Stimulated activated CD4-positive, alpha-beta T cell treated with anti-CD3 and anti-CD28 coated beads, Interleukin-4, amount 100 ng/mL, for 24 hours (primary cell): Measurements from ENCODE around the gene PLEKHA5.
"Not testable (repeated sequence)": the region's sequence is repeated elsewhere in the genome, so short reads cannot be mapped to it uniquely, and the experiment has no call there.

Source experiments
- DNase-seq: peaks from one replicate; pipeline ENCODE4 v3.0.0-alpha.2; 2020

Gene PLEKHA5

DNA sequence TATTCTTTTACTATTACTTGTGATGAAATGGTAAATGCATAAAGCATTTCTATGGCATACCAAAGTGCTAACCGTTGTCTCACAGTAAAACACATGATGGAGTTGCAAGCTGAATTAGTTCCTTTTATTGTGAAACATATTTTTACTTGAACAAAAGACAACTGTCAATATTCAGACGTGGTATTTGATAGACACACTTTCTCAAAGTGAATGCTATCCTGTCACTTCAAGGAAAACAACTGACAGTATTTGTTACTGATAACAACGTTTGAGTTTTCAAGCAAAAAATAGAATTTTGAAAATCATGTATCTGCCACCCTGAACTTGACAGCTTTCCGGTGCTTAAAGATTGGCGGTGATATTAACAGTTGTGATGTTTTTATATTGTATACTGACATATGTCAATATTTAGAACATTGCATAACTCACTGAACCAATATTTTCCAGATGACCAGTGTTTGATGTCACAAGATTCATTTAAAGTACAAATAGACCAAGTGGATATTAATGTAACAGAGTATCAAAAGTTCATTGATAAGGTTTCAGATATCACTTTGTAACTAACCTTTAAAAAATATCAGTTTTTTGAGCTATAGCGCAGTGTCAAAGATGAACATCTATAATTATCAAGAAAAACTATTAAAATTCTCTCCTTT lies 156.4 kb downstream of the PLEKHA5 start:
- DNase-seq, result no peak

DNA sequence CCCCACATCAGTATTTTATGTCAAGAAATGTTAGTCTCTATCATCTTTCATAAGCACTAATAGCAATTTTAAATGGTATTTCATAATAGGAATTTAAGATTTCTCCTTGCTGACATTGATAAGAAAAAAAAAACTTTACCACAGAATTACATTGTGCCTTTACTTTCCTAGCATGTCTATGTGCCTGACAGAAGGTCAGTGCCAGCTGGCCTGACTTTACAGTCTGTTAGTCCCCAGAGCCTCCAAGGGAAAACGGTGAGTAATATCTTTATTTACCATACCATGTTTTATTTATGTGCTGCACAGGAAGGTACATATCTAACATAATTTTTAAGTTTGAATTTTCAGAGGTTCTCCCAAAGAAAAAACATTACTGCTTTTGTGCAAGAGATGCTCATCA lies 157.8 kb downstream of the PLEKHA5 start:
- DNase-seq, result no peak

DNA sequence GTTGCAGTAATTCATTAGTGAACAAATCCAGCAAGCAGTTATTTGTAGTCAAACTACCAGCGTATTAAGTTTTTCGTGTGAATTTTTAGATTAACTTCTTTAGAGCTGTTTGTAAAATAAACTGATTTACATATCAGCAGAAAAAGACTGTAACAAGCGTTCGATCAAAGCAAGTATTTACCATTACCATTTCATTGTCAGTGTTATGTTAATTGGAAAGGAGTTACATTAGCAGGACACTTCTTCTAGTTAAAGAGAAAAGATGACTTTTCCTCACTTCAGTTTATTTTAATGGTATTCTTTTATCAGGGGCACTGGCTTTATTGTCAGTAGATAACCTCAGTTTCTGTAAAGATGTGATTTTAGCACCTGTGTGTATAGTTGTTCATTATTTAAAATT lies 158.6 kb downstream of the PLEKHA5 start:
- no peak for DNase-seq

DNA sequence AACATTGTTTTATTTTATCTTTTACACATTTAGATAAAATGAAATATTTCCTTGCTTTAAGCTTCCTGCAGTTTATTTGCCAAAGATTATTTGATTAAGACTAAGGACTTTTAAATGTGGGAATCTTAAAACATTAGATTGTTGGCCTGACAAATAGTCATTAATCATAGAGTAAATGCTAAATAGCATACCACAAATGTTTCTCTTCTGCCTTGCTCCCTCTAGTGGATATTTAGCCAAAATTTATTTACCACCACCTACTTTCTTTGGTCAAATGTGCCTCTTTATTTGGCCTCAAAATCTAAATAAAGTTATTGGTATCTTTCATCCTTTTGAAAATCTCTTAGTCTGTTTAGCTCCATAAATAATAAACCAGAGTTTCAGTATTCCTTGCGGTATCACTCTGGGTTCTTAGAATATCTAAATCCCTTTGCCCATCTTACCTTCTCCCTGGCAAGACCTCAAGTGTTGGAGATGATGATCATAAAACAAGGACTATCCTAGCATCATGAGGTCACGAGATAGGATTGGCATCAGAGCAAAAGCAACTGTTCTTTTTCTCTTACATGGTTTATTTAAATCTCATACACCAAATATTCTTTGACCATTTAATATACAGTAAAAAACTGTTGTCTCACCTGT lies 159.2 kb downstream of the PLEKHA5 start:
- no peak for DNase-seq

DNA sequence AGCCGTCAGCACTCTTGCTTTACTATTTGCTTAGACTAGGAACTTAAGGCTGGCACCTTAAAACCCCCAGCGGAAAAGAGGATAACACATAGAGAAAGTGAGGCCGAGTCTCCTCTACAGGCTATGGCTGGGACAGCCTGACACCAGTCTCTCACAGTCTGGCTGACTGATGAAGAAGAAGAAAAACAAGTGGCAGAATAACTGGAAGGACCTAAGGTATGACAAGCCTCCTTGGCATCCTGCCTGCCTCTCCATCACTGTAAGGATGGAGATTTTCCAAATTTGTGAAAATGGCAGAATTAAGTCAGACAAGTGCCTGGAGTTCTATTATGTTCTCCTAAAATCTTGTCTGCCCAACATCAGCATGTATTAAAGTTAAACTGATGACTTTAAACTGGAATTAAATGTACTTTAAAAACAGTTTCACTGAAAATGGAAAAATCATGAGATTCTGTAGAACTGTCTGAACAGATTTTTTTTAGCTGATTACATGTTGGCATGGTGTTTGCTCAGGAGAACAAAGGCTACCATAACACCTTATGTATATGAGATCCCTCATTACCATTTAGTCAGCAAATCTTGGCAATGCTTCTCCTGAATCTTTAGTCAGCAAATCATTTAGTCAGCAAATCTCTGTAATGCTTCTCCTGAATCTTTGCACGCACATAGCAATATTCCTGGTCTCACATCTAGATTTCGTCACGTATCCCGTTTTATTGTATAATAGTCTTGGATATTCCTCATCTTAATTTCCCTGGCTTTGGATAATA lies 169.5 kb downstream of the PLEKHA5 start:
- DNase-seq, result no peak

DNA sequence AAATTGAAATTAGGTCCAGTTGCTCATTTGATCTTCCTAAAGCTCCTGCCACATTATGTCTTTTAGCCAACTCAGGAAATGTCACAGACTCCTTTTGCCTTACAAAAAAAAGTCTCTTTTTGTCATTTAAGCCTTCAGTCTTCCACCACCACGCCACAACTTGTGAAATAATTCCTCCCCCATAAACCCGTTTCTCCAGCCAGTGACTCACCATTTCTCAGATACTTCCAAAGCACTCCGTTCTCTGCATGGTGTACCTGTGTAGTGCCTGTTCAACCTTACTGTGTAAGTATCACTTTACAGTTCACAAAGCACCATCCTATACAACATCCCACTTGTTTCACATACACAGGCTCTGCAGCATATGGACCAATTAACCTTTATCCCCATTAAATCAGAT lies 170.2 kb downstream of the PLEKHA5 start:
- no peak for DNase-seq

DNA sequence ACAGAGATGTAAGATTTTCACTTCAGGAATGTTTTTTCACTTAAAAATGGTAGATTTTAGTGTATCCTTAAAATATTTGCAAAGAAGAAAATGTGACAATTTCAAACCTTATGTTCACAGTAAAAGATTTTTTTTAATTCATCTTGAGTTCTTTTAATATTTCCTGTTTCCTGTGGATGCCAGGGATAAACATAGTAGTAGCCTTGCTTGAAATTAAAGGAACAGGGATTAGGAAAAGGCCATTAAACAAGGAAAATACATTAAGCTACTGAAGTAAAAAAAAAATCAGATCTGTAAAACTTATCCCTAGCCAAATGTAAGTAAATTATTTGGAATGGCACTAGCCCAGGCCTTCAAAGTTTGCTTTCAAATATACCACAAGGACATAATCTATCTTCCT lies 171.7 kb downstream of the PLEKHA5 start:
- no peak for DNase-seq

DNA sequence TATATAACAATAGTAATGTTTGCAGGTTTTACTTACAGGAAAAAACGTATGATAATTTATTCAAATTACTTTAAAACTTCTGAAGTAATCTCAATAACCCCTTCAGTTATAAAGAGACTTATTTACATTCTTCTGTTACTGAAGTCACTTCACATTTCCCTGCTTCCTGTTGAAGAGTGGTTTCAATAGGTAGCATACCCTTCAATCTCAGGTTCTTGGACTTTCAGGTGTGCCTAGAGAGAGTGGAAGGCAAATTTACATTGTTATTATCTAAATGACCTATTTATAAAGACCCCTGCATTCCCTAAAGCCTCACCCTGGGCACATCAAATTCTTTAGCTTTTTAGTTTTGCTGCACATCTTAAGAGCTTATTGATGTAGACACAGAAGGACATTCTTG lies 172.2 kb downstream of the PLEKHA5 start:
- DNase-seq, result no peak

DNA sequence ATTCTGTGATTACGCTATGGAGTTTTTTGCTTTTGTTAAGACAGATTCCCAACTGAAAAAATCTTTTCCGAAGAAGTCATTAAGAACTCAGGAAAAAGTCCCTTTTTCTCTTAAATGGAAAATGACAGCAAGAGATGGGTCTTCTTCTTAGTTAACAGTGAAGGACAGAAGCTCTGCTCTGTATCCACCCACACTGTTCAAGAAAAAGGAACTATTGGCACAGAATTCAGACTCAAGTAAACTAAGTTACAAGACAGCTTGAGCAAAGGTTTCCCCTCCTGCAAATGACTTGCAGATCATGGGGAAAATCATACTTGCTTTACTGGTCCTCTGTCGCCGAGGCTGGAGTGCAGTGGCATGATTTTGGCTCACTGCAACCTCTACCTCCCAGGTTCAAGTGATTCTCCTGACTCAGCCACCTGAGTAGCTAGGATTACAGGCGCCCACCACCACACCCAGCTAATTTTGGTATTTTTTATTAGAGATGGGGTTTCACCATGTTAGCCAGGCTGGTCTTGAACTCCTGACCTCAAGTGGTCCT lies 172.6 kb downstream of the PLEKHA5 start:
- DNase-seq, result no peak

DNA sequence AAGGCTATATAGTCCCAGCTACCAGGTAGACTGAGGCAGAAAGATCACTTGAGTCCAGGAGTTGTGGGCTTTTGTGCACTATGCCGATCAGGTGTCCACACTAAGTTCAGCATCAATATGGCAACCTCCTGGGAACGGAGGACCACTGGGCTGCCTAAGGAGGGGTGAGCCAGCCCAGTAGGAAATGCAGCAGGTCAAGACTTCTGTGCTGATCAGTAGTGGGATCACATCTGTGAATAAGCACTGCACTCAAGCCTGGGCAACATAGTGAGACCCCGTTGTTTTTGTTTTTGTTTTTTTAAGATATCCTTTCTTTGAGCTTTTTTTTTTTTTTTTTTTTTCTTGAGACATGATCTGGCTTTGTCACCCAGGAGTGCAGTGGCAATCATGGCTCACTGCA lies 174.0 kb downstream of the PLEKHA5 start:
- no peak for DNase-seq

DNA sequence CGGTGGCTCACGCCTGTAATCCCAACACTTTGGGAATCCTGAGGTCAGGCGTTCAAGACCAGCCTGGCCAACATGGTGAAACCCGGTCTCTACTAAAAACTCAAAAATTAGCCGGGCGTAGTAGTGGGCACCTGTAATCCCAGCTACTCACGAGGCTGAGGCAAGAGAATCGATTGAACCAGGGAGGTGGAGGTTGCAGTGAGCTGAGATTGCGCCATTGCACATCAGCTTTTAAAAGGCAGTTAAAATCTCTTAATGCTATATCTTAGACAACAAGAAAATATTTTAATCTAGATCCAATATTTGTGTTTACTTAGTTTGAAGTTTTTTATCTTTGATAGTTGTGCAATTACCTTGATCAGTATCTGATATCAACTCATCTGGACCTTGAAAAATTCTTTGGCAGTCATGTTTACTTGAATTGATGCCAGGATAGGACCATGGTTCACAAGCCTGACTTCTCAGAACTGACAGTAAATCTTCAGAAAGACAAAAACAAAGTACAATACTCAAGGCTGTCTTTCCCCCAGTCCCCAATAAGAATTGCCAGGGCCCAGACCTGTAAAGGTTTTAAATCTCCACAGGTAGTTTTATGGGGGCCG lies 174.7 kb downstream of the PLEKHA5 start:
- no peak for DNase-seq

DNA sequence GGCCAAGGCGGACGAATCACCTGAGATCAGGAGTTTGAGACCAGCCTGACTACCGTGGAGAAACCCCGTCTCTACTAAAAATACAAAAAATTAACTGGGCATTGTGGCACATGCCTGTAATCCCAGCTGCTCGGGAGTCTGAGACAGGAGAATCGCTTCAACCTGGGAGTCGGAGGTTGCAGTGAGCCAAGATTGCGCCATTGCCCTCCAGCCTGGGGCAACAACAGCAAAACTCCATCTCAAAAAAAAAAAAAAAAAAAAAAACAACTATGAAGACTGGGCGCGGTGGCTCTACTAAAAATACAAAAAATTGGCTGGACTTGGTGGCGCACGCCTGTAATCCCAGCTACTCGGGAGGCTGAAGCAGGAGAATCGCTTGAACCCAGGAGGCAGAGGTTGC lies 176.1 kb downstream of the PLEKHA5 start:
- not testable (repeated sequence) for DNase-seq

DNA sequence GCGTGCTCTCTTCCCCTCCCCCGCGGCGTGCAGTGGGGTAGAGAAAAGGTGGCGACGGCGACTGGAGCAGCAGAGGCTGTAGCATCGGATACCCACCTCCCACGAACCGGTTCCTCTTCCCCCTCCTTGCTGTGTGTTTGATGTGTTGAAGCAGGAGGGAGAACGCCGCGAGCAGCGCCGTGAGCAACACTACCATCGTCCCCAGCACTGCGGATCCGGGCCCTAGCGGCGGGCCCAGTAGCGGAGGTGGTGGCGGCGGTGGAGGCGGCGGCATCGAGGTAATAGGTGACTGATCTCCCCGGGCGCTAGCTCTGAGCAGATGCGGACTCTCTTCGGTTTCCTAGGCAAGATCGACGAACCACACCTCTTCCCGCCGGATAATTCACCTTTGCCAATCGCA lies 176.8 kb downstream of the PLEKHA5 start:
- DNase-seq, result no peak

DNA sequence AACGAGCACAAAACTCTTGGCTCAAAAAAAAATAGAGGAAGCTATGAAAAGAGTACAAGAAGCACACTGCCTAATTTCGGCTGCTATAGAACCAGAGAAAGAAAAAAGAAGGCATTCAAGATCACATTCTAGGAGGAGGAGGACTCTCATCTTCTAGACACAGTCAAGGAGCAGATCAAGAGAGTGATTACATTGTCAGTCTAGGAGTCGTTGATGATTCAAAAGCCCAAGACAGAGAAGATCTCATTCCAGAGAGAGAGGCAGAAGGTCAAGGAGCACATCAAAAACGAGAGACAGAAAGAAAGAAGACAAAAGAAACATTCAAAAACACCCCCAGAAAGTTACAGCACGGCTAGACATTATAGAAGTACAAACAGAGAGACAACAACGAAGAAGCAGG lies 177.9 kb downstream of the PLEKHA5 start:
- no peak for DNase-seq

DNA sequence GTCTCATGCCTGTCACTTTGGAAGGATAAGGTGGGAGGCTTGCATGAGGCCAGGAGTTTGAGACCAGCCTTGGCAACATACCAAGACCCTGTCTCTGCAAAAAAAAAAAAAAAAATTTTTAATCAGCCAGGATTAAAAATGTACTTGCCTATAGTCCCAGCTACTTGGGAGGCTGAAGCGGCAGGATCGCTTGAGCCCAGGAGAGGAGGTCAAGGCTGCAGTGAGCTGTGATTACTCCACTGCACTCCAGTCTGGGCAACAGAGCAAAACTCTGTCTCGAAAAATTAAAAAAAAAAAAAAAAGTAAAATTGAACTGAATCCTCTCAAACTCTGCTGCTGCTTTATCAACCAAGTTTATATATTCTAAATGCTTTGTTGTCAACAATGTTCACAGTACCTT lies 181.6 kb downstream of the PLEKHA5 start:
- no peak for DNase-seq

DNA sequence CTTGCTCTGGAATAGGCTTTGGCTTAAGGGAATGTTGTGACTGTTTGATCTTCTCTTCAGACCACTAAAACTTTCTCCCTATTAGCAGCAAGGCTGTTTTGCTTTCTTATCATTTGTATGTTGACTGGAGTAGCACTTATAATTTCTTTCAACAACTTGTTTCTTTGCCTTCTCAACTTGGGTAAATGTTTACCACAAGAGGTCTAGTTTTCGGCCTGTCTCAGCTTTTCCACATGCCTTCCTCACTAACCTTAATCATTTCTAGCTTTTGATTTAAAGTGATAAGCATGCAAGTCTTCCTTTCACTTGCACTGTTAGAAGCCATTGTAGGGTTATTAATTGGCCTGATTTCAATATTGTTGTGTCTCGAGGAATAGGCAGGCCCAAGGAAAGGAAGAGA lies 183.1 kb downstream of the PLEKHA5 start:
- no peak for DNase-seq

DNA sequence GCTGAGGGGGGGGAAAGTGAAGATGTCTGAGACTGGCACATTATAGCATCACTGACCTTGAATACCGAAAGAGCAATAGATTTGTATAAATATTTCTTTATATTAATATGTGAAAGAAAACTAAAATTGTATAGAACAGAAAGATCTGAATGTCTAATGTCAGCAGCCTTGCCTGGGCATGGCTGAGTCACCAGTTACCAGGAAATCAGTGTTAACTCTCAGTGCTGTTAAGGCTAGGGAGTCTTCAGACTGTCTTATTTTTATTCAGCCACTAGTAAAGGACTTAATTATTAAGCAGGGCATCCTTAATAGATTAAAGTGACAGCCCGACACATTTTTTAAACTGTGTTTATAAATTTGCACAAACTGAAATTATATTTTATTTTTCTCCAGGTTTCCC lies 186.9 kb downstream of the PLEKHA5 start:
- no peak for DNase-seq

DNA sequence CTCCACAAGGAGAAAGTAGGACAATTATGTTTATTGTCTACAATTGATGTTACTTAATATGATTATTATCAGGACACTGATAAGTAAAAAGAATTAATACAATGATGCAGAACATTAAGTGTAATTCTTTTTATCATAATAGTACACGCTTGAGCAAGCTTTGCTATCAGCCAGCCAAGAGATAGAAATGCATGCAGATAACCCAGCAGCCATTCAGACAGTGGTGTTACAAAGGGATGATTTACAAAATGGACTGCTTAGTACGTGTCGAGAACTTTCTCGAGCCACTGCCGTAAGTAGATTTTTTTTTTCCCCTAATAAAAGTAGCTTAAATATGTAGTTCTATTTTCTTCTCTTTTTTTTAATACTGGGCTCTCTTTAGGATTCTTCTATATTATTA lies 192.8 kb downstream of the PLEKHA5 start:
- DNase-seq, result no peak

DNA sequence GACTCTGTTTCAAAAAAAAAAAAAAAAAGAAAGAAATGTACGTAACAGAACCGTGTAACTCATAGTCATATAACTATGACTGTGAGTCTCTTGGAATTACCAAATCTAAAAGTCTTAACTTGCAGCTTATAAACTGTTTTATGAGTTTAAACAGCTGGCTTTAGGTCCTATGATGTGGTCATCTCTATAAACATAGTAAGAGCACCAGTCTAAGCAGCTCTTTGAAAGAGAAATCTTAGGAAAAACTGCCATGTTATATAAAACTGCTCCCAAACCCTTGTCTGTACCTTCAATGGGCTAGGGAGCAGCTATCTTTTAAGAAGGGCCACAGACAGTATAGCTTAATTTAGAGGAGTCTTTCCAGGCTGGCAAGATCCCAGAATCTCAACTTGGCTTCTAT lies 194.3 kb downstream of the PLEKHA5 start:
- DNase-seq, result no peak

DNA sequence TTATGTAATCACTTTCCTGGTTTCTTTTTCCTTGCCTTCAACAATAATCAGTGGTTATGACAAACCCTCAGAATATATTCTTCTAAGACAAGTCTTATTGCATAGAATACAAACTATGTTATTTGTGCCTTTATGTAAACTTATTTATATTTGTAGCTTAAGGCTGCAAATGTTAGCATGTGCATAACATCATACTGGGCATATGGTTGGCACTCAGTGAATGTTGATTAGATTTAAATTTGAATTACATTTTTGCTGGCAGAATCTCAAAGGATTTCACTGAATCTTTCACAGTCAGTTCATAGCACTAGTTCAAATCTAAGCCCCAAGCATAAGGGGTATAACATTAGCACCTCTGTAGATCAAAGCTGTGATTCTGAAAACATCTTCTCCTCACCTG lies 196.6 kb downstream of the PLEKHA5 start:
- no peak for DNase-seq

DNA sequence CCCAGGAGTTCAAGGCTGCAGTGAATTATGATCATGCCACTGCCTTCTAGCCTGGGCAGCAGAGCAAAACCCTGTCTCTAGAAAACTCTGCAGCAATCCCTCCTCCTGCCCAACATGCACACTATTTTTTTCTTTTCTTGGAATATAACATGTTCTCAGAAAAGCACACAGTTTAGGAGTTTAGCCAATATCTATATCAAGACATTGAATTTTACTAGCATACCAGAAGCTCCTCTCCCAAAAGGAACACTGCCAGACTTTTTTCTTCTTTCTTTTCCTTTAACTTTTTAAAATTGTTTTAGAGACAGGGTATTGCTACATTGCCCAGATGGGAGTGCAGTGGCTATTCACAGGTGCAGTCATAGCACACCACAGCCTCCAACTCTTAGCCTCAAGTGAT lies 202.7 kb downstream of the PLEKHA5 start:
- no peak for DNase-seq

DNA sequence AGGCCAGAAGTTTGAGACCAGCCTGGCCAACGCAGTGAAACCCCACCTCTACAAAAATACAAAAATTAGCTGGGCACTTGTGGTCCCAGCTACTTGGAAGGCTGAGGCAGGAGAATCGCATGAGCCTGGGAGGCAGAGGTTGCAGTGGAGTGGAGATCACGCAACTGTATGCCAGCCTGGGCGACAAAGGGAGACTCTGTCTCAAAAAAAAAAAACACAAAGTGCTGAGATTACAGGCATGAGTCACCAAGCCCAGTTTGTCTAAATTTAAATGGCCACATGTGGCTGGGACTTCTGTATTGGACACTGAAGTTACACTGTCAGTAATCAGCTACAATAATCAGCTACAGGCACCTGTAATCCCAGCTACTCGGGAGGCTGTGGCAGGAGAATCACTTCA lies 208.9 kb downstream of the PLEKHA5 start:
- no peak for DNase-seq

DNA sequence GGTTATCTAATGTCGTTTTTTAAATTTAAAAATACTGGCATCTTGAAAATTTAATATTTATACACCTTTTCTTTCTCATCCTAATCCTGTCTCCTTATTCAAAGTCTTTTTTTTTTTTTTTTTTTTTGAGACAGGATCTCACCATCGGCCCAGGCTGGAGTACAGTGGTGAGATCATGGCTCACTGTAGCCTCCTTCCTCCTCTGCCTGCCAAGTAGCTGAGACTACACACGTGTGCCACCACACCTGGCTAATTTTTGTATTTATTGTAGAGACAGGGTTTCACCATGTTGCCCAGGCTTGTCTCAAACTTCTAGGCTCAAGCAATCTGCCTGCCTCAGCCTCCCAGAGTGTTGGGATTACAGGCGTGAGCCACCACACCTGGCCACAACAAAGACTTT lies 221.3 kb downstream of the PLEKHA5 start:
- not testable (repeated sequence) for DNase-seq

DNA sequence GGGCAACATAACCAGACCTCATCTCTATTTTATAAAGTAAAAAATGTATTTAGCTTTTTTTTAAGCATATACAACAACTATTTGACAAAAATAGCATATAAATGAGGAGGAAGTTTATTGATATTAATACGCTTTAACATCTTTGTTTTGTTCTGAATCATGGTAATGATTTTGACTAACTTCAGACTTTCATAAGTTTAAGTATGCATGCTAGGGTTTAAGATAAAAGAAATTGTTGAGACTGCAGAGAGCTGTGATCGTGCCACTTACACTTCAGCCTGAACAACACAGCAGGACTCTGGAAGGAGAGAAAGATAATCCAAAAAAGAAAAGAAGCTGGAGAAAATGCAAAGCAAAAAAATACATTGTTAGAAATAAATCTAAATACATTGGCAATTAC lies 221.8 kb downstream of the PLEKHA5 start:
- DNase-seq, result no peak
